A673 (cell line): ENCODE measurements around the gene TOE1.

Experiments
- EZH2 ChIP-seq: fragments of 200-600 bp; sonication (generic); IDR thresholded peaks from 2 replicates; pipeline ENCODE4 v1.6.1; 2017; ENCODE audit warnings: borderline replicate concordance, low read depth, mild to moderate bottlenecking, mixed read lengths, antibody characterized with exemption, low read length; ENCODE audit not compliant: poor library complexity, severe bottlenecking
- TF ChIP-seq, protein P1 (sequence below): fragments of 300-800, 200-600 bp; sonication (generic); conservative IDR thresholded peaks from 2 replicates; pipeline ENCODE4 v1.5.1; 2017; ENCODE audit warnings: low read depth, mild to moderate bottlenecking, antibody characterized with exemption, low read length, moderate library complexity, mixed read lengths

DNA sequence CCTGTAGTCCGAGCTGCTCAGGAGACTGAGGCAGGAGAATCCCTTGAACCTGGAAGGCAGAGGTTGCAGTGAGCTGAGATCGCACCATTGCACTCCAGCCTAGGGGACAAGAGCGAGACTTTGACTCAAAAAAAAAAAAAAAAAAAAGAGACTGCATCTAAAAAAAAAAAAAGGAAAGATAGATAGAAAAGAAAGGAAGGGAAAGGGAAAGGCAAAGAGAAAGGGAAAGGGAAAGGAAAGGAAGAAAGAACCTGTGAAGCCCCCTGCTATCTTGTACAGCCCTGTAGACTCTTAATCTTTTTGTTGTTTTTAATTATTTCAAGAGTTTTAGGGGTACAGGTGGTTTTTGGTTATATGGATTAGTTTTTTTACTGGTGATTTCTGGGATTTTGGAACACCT is 46.2 kb downstream of the TOE1 start:
- TF ChIP-seq, protein P1, sequence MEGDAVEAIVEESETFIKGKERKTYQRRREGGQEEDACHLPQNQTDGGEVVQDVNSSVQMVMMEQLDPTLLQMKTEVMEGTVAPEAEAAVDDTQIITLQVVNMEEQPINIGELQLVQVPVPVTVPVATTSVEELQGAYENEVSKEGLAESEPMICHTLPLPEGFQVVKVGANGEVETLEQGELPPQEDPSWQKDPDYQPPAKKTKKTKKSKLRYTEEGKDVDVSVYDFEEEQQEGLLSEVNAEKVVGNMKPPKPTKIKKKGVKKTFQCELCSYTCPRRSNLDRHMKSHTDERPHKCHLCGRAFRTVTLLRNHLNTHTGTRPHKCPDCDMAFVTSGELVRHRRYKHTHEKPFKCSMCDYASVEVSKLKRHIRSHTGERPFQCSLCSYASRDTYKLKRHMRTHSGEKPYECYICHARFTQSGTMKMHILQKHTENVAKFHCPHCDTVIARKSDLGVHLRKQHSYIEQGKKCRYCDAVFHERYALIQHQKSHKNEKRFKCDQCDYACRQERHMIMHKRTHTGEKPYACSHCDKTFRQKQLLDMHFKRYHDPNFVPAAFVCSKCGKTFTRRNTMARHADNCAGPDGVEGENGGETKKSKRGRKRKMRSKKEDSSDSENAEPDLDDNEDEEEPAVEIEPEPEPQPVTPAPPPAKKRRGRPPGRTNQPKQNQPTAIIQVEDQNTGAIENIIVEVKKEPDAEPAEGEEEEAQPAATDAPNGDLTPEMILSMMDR = no peak
- TF ChIP-seq EZH2 = no peak
